ENCODE results near the gene PRKAG2. TPM values are rescaled to one million over a fixed set of nuclear protein-coding genes. Genes with fewer than 3 reads are reported as not detected.

Gene PRKAG2
- total and polyA plus RNA-seq, 2 of the 8 experiments (the other 6 are each of a cell fraction or from before 2014, with no cell fraction given) = 7.5 to 18.1 TPM

GRCh38 chr7:151869455-151869854, 7.5 kb downstream of the PRKAG2 start:
- Histone ChIP-seq H3K14ac (ENCODE audit: insufficient read length) (no peak overlapping the region), H4K5ac (ENCODE audit: insufficient read length, low read depth, low read length) (no peak overlapping the region), H3K9me3 (ENCODE audit: insufficient read depth in 2 of 2, low read depth in 1 of 2, low read length in 1 of 2) (no peaks in the 10 kb centered on the region), H3K4me2 (ENCODE audit: insufficient read depth in 1 of 2, low read depth in 2 of 2, low read length in 2 of 2) (no peak overlapping the region), H3K27me3 (replicated peaks in 1 of 4; ENCODE audit: control insufficient read depth in 3 of 4, extremely low read depth in 1 of 4, insufficient read depth in 3 of 4, low read length in 3 of 4) (no peaks in the 10 kb centered on the region; a peak in 2 of 7 replicates), H4K8ac (ENCODE audit: extremely low read depth, insufficient read depth, low read length) (no peak overlapping the region), H3K23me2 (ENCODE audit: low read depth, low read length) (0 out of 2 replicates have a peak, but pooled peaks cover 3% of the 10 kb centered on the region), H4K91ac (replicated peaks; ENCODE audit: insufficient read length, low read length) (no peak overlapping the region), H3K79me1 (ENCODE audit: low read depth, low read length) (no peaks in the 10 kb centered on the region), H3K23ac (ENCODE audit: insufficient read length) (no peak overlapping the region), H2BK5ac (ENCODE audit: low read depth, low read length) (no peak overlapping the region), H2BK12ac (ENCODE audit: low read depth, low read length) (0 out of 2 replicates have a peak overlapping the region, but pooled peaks have one; percentile 80), H3K9ac (replicated peaks in 1 of 4; ENCODE audit: extremely low read depth in 1 of 4, low read depth in 3 of 4, low read length in 3 of 4) (no peak overlapping the region; a peak in 1 of 7 replicates), H3K4me1 (replicated peaks in 1 of 4; ENCODE audit: control insufficient read depth in 3 of 4, insufficient read depth in 4 of 4, low read length in 3 of 4) (peaks cover 0 to 4% (median 3%) of the 10 kb centered on the region in 4 experiments; a peak in 5 of 7 replicates), H4K20me1 (replicated peaks in 1 of 2; ENCODE audit: control insufficient read depth in 1 of 2, insufficient read depth in 2 of 2, low read length in 2 of 2) (no peaks in the 10 kb centered on the region), H3K4ac (replicated peaks; ENCODE audit: insufficient read length, low read depth, low read length) (no peak overlapping the region), H3K36me3 (ENCODE audit: control insufficient read depth in 2 of 4, insufficient read depth in 4 of 4, low read length in 3 of 4) (no peaks in the 10 kb centered on the region), H3K79me2 (ENCODE audit: control insufficient read depth in 1 of 2, insufficient read depth in 2 of 2, low read length in 2 of 2) (no peaks in the 10 kb centered on the region), H3K56ac (replicated peaks; ENCODE audit: insufficient read length, low read depth, low read length) (no peak overlapping the region), H2AFZ (ENCODE audit: low read length) (no peak overlapping the region), H2BK15ac (ENCODE audit: low read length) (0 out of 2 replicates have a peak overlapping the region, but pooled peaks have one; percentile 81), H2AK5ac (ENCODE audit: low read depth, low read length) (no peak overlapping the region), H3K18ac (ENCODE audit: extremely low read depth, low read length) (no peak overlapping the region), H2BK20ac (ENCODE audit: low read length) (no peak overlapping the region), H2BK120ac (replicated peaks; ENCODE audit: low read depth, low read length) (no peak overlapping the region), H3K27ac (ENCODE audit: low read depth, low read length) (no peak overlapping the region), H3K4me3 (ENCODE audit: extremely low read depth in 1 of 4, insufficient read depth in 2 of 4, low read depth in 3 of 4, low read length in 4 of 4) (no peak overlapping the region)
- ChIA-PET POLR2A (ENCODE audit: partially characterized antibody) (interaction anchor here (0.8 kb wide), 1 partner anchor 568 kb away, joined by 3 read pairs; no protein-coding TSS in a partner anchor), CTCF (ENCODE audit: partially characterized antibody) (interaction anchor here (0.6 to 3.5 kb wide), 10 partner anchors 9 to 161 kb away, joined by 3 to 22 read pairs (median 4); no protein-coding TSS in a partner anchor)
- DNase-seq (ENCODE audit: low read depth in 1 of 2, low spot score in 2 of 2) (no peak), FAIRE-seq (no peak)
- TF ChIP-seq SP1 (IDR thresholded peaks at IDR 0.05; ENCODE audit: low read depth, low read length) (no peak), RBBP5 (IDR thresholded peaks at IDR 0.05; ENCODE audit: borderline replicate concordance, low read depth, low read length) (no peak), ASH2L (IDR thresholded peaks at IDR 0.05; ENCODE audit: low read length) (no peak), SIN3A (conservative IDR thresholded peaks at IDR 0.05 in 1 of 2, IDR thresholded peaks at IDR 0.05 in 1 of 2; ENCODE audit: low read depth in 1 of 2, low read length in 2 of 2) (no peak), ATF2 (IDR thresholded peaks at IDR 0.05; ENCODE audit: low read length) (no peak), HDAC2 (IDR thresholded peaks at IDR 0.05; ENCODE audit: borderline replicate concordance in 1 of 2, low read depth in 2 of 2, low read length in 2 of 2) (no peak), SIX5 (IDR thresholded peaks at IDR 0.05; ENCODE audit: low read depth, low read length) (no peak), KDM5A (IDR thresholded peaks at IDR 0.05; ENCODE audit: low read length) (no peak)
- 83% methylated on average over 13 of the region's 13 CpGs; no CpG with 5 or more reads in 1 of the 2 experiments for WGBS, 2 experiments (ENCODE audit: extremely low coverage in 1 of 2, insufficient coverage in 1 of 2, insufficient read length in 1 of 2, insufficient replicate concordance in 2 of 2, low coverage in 1 of 2, low lambda C conversion rate in 2 of 2, missing lambda C conversion rate in 1 of 2)

All from H1 (cell line).